ENCODE results near the gene DPP7. TPM values are rescaled to one million over a fixed set of nuclear protein-coding genes. Genes with fewer than 3 reads are reported as not detected.

The DPP7 gene
- total RNA-seq, 1 experiment from 2014 or later, result 139 TPM

DNA sequence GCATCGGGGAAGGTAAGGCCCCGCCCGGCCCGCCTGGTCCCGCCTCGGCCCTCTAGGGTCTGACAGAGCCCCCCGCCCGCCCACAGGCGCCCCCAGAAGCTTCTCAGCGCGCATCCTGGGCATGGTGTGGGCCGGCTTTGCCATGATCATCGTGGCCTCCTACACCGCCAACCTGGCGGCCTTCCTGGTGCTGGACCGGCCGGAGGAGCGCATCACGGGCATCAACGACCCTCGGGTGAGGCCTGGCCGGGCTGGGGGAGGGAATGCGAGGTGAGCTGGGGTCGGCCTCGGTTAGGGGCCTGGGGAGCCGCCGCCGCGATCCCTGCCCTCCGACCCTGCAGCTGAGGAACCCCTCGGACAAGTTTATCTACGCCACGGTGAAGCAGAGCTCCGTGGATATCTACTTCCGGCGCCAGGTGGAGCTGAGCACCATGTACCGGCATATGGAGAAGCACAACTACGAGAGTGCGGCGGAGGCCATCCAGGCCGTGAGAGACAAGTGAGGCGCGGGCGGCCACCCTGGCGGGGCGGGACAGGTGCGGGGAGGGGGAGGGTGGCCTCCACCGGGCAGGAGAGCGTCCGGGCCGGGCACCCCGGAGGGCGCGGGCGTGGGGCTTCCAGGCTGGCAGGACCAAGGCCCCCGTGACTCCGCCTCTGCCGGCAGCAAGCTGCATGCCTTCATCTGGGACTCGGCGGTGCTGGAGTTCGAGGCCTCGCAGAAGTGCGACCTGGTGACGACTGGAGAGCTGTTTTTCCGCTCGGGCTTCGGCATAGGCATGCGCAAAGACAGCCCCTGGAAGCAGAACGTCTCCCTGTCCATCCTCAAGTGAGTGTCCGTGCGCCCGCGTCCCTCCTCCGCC, 48.2 kb upstream of the DPP7 start:
- no TSS peak for BruUV-seq (replicated peaks)
- H3K27ac Mint-ChIP-seq (ENCODE audit: low read depth, unreplicated experiment), result no peak overlapping the region
- no peaks in the 10 kb centered on the region for H3K36me3 Mint-ChIP-seq (ENCODE audit: insufficient read depth, unreplicated experiment)
- peaks cover 35% of the 10 kb centered on the region for H3K27me3 Mint-ChIP-seq (ENCODE audit: insufficient read depth, unreplicated experiment)
- CTCF ChIA-PET, result interaction anchor here (0.5 to 1.0 kb wide), 2 partner anchors 68 to 74 kb away, joined by 3 read pairs; partner anchors contain the start of gene SLC34A3
- no peaks in the 10 kb centered on the region for H3K9me3 Mint-ChIP-seq (ENCODE audit: unreplicated experiment)
- DNase-seq (ENCODE audit: unreplicated experiment), result peak; percentile 27
- POLR2A ChIA-PET, result no interaction called here
- no peak for TF ChIP-seq CTCF (IDR thresholded peaks at IDR 0.05; ENCODE audit: unreplicated experiment)
- H3K4me3 Mint-ChIP-seq (ENCODE audit: unreplicated experiment), result peak overlapping the region; percentile 68
- no peaks in the 10 kb centered on the region for H3K4me1 Mint-ChIP-seq (ENCODE audit: insufficient read depth, unreplicated experiment)
- intact Hi-C loops (cut with micrococcal nuclease), result no loop called here

DNA sequence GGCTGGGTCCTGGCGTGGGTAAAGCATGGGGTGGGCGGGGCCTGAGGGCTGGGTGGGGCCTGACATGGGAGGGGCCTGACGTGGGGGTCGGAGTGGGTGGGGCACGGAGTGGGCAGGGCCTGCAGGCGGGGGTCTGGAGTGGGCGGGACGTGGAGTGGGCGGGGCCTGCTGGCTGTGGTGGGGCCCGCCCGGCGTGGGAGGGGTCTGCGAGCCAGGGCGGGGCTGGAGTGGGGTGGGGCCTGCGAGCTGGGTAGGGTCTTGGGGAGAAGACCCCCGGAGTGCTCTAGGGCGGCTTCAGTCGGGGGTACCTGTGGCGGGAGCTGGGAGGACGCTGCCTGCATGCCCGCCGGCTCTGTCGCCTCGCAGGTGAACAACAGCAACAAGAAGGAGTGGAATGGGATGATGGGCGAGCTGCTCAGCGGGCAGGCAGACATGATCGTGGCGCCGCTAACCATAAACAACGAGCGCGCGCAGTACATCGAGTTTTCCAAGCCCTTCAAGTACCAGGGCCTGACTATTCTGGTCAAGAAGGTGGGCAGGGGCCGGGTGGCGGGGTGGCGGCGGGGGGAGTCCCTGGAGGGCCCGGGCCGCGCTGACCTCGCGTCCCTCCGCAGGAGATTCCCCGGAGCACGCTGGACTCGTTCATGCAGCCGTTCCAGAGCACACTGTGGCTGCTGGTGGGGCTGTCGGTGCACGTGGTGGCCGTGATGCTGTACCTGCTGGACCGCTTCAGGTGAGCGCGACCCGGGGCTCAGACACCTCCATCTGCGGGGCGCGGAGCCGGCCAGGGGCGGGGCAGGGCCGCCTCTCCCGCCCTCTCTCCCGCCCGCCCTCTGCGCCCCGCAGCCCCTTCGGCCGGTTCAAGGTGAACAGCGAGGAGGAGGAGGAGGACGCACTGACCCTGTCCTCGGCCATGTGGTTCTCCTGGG, 47.3 kb upstream of the DPP7 start:
- intact Hi-C loops (cut with micrococcal nuclease), result no loop called here
- no peak for DNase-seq (ENCODE audit: unreplicated experiment)
- ChIA-PET POLR2A (no interaction called here), CTCF (interaction anchor here (0.6 kb wide), 1 partner anchor 218 kb away, joined by 4 read pairs; no protein-coding TSS in a partner anchor)
- TF ChIP-seq CTCF (IDR thresholded peaks at IDR 0.05; ENCODE audit: unreplicated experiment), result no peak
- Mint-ChIP-seq H3K4me1 (ENCODE audit: insufficient read depth, unreplicated experiment) (no peaks in the 10 kb centered on the region), H3K9me3 (ENCODE audit: unreplicated experiment) (no peaks in the 10 kb centered on the region), H3K4me3 (ENCODE audit: unreplicated experiment) (no peak overlapping the region), H3K27ac (ENCODE audit: low read depth, unreplicated experiment) (no peak overlapping the region), H3K36me3 (ENCODE audit: insufficient read depth, unreplicated experiment) (no peaks in the 10 kb centered on the region), H3K27me3 (ENCODE audit: insufficient read depth, unreplicated experiment) (peaks cover 33% of the 10 kb centered on the region)
- no TSS peak for BruUV-seq (replicated peaks)

DNA sequence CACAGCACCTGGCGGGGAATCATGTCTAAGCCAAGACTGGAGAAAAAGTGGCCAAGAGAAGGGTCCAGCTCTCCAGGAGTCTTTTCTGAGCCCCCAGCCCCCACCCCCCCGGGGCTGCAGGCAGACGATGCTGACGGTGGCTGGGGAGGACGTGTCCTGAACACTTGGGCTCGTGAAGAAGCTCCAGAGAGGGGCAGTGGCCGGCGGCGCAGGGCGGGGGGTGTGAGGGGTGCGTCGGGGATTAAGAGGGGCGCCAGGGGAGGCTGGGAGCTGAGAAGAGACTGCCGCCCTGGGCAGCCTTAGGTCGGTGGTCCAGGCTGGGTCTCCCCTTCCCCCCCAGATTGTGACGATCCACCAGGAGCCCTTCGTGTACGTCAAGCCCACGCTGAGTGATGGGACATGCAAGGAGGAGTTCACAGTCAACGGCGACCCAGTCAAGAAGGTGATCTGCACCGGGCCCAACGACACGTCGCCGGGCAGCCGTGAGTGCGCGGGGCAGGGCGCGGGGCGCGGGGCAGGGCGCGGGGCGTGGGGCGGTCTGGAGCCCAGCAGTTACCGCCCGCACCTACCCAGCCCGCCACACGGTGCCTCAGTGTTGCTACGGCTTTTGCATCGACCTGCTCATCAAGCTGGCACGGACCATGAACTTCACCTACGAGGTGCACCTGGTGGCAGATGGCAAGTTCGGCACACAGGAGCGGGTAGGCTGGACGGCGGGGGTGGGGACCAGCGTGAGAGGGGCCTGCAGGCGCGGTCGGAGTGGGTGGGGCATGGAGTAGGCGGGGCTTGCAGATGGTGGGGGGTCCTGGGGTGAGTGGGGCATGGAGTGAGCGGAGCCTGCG, 46.4 kb upstream of the DPP7 start:
- Mint-ChIP-seq H3K4me1 (ENCODE audit: insufficient read depth, unreplicated experiment) (no peaks in the 10 kb centered on the region), H3K27ac (ENCODE audit: low read depth, unreplicated experiment) (no peak overlapping the region), H3K27me3 (ENCODE audit: insufficient read depth, unreplicated experiment) (peaks cover 24% of the 10 kb centered on the region), H3K9me3 (ENCODE audit: unreplicated experiment) (no peaks in the 10 kb centered on the region), H3K4me3 (ENCODE audit: unreplicated experiment) (no peak overlapping the region), H3K36me3 (ENCODE audit: insufficient read depth, unreplicated experiment) (no peaks in the 10 kb centered on the region)
- intact Hi-C loops (cut with micrococcal nuclease), result no loop called here
- no peak for TF ChIP-seq CTCF (IDR thresholded peaks at IDR 0.05; ENCODE audit: unreplicated experiment)
- DNase-seq (ENCODE audit: unreplicated experiment), result no peak
- no TSS peak for BruUV-seq (replicated peaks)
- ChIA-PET CTCF (no interaction called here), POLR2A (no interaction called here)

Data from MCF 10A (cell line).